ENCODE results near the gene SLC1A7.

The SLC1A7 gene

DNA sequence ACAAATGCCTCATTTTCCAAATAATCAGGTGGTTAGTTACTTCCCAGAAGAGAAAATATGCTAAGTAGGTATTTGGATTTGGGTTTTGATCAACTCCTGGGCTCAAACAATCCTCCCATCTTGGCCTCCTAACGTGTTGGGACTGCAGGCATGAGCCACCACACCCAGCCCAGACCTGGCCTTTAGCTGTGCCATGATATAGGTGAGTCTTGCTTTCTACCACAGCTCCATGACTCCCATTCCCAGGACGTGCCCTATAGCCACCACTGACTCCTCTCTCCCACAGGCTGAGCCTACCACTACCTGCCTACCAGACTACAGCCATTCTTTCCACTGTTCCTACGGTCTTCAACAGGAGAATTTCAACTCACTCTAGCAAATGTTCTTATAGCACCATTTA, 1.8 kb upstream of the SLC1A7 start:
- no peaks in the 10 kb centered on the region for H3K36me3 ChIP-seq (ENCODE audit: control insufficient read depth, insufficient read depth, low read length)
- H3K4me1 ChIP-seq (ENCODE audit: control insufficient read depth, insufficient read depth, low read length, poor library complexity, severe bottlenecking): peaks cover 20% of the 10 kb centered on the region
- 67 to 80% methylated on average over 2 to 3 of the region's 3 CpGs for WGBS, 2 experiments (ENCODE audit: insufficient coverage in 2 of 2)
- no peaks in the 10 kb centered on the region for H3K9me3 ChIP-seq (ENCODE audit: control insufficient read depth, low read length)
- no peak overlapping the region for H3K4me3 ChIP-seq (ENCODE audit: extremely low read depth, insufficient read depth, low read length, poor library complexity, severe bottlenecking)
- no peak overlapping the region for H3K27ac ChIP-seq (ENCODE audit: low read depth, low read length, severe bottlenecking)

DNA sequence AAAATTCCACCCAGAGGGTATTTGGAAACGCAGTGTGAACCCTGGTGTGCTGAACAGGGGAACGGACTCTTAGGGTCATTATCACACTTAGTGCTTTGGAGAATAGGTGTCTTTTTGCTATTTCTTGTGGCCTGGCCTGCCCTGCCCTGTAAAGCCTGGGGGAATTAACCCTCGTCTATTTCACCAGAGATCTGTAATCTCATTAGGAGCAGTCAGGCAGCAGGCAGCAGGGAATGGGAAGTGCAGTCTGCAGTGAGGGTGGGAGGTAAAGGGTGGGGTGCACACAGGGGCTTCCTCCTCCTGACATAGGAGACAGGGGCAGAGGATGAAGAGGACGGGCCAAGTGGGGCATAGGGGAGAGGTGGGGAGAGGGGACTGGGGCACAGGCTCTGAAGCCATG, 1.1 kb upstream of the SLC1A7 start:
- 92% methylated on average over 3 of the region's 4 CpGs; no CpG with 5 or more reads in 1 of the 2 experiments for WGBS, 2 experiments (ENCODE audit: insufficient coverage in 2 of 2)
- no peak overlapping the region for H3K27ac ChIP-seq (ENCODE audit: low read depth, low read length, severe bottlenecking)
- no peaks in the 10 kb centered on the region for H3K9me3 ChIP-seq (ENCODE audit: control insufficient read depth, low read length)
- peaks cover 20% of the 10 kb centered on the region for H3K4me1 ChIP-seq (ENCODE audit: control insufficient read depth, insufficient read depth, low read length, poor library complexity, severe bottlenecking)
- no peaks in the 10 kb centered on the region for H3K36me3 ChIP-seq (ENCODE audit: control insufficient read depth, insufficient read depth, low read length)
- no peak overlapping the region for H3K4me3 ChIP-seq (ENCODE audit: extremely low read depth, insufficient read depth, low read length, poor library complexity, severe bottlenecking)

DNA sequence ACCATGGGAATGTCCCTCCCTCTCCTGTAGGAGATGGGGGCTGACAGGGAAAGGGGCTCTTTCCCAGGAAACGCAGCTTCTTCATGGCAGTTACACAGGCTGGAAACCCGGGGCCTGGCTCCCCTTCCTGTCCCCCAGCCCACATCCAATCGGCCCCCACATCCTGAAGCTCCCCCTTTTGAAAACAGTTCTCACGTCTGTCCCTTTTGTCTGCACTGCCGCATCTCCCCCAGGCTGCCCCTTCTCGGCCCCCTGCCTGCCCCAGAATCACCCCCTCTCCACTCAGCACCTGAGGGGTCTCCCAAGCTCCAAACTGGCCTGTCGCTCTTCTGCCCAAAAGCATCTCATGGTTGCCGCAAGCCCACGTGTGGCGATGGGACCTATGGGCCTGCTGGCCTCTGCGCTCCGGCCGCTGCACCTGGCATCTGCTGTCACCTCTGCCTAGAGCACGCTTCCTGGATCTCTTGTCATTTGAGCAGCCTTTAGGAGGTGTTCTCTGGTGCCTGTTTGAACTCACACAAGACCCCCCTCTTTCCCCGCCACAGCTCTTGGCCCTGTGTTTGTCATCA, 867 bp downstream of the SLC1A7 start:
- WGBS, 2 experiments (ENCODE audit: insufficient coverage in 2 of 2): 89 to 90% methylated on average over 10 to 11 of the region's 15 CpGs
- H3K9me3 ChIP-seq (ENCODE audit: control insufficient read depth, low read length): peaks cover 8% of the 10 kb centered on the region

GRCh38 chr1:53140451-53140850, 2.0 kb downstream of the SLC1A7 start:
- H3K9me3 ChIP-seq (ENCODE audit: control insufficient read depth, low read length): peaks cover 8% of the 10 kb centered on the region
- no peak overlapping the region for H3K4me3 ChIP-seq (ENCODE audit: extremely low read depth, insufficient read depth, low read length, poor library complexity, severe bottlenecking)
- peaks cover 4% of the 10 kb centered on the region for H3K4me1 ChIP-seq (ENCODE audit: control insufficient read depth, insufficient read depth, low read length, poor library complexity, severe bottlenecking)
- H3K36me3 ChIP-seq (ENCODE audit: control insufficient read depth, insufficient read depth, low read length): no peaks in the 10 kb centered on the region
- WGBS, 2 experiments (ENCODE audit: insufficient coverage in 2 of 2): no CpG with 5 or more reads among the region's 3 CpGs
- no peak overlapping the region for H3K27ac ChIP-seq (ENCODE audit: low read depth, low read length, severe bottlenecking)

More for the DNA sequence above, 867 bp downstream of the SLC1A7 start:
- no peak overlapping the region for H3K4me3 ChIP-seq (ENCODE audit: extremely low read depth, insufficient read depth, low read length, poor library complexity, severe bottlenecking)
- H3K27ac ChIP-seq (ENCODE audit: low read depth, low read length, severe bottlenecking): no peak overlapping the region
- peaks cover 12% of the 10 kb centered on the region for H3K4me1 ChIP-seq (ENCODE audit: control insufficient read depth, insufficient read depth, low read length, poor library complexity, severe bottlenecking)
- H3K36me3 ChIP-seq (ENCODE audit: control insufficient read depth, insufficient read depth, low read length): no peaks in the 10 kb centered on the region

DNA sequence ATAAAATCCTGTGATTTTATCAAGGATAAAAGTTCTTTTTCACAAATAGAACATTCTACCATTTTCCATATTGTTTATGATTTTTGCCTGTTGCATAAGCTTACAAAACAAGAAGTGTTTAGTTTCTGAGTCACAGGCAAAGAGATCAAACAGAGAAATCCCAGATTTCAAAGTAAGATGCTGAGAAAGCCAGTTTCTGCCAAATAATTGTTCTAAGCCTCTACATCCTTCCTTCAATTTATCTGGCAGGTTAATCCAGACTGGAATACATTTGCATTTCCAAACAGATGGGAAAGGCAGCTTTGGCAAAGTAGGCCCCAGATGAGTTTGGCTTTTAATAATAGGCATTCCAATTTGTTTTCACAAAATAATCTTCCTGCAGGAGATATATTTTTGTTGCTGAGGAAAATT, 2.5 kb downstream of the SLC1A7 start:
- H3K4me3 ChIP-seq (ENCODE audit: extremely low read depth, insufficient read depth, low read length, poor library complexity, severe bottlenecking): no peak overlapping the region
- H3K27ac ChIP-seq (ENCODE audit: low read depth, low read length, severe bottlenecking): no peak overlapping the region
- H3K9me3 ChIP-seq (ENCODE audit: control insufficient read depth, low read length): peaks cover 8% of the 10 kb centered on the region
- H3K4me1 ChIP-seq (ENCODE audit: control insufficient read depth, insufficient read depth, low read length, poor library complexity, severe bottlenecking): no peaks in the 10 kb centered on the region
- no peaks in the 10 kb centered on the region for H3K36me3 ChIP-seq (ENCODE audit: control insufficient read depth, insufficient read depth, low read length)

DNA sequence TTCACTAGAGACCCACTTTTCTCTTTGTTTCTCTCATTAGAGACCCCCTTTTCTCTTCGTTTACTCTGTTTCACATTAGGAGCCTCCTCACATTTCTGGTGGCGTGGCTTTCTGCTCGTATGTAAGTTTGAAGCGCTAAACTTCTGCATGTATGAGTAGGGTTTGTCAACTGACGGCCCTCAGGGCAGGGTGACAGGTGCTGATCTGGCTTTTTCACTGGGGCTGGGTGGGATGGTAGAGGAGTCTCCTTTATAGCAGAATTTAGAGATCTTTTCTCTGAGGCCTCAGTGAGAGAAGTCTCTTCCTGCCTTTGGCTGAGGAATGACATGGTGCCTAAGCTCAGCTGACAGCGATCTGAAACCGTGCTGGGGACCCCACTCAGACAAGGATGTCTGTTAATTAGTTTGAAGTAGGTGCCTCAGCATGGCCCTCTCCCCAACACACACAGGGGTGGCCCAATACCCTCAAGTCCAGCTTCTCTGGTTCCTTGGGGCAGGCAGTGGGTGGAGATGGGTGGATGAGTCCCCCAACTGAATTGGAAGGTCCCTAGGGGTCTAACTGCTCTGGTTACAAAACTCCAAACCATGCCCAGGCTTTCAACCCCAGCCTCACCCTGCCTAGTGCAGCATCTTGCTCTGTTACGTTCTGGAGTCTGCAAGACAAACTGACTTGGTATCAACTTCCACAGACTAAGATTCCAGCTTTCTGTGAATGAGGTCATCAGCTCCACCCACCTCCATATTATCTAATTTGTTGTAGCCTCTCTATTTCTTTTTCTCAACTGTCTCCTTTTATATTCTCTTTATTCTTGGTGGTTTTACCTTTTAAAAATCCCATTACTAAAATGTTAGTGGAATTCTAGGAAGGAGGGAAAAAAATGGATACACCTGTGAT, 3.2 kb downstream of the SLC1A7 start:
- H3K27ac ChIP-seq (ENCODE audit: low read depth, low read length, severe bottlenecking): no peak overlapping the region
- H3K36me3 ChIP-seq (ENCODE audit: control insufficient read depth, insufficient read depth, low read length): no peaks in the 10 kb centered on the region
- WGBS, 2 experiments (ENCODE audit: insufficient coverage in 2 of 2): 85 to 89% methylated on average over 4 to 6 of the region's 8 CpGs
- H3K4me3 ChIP-seq (ENCODE audit: extremely low read depth, insufficient read depth, low read length, poor library complexity, severe bottlenecking): no peak overlapping the region
- peaks cover 8% of the 10 kb centered on the region for H3K9me3 ChIP-seq (ENCODE audit: control insufficient read depth, low read length)
- H3K4me1 ChIP-seq (ENCODE audit: control insufficient read depth, insufficient read depth, low read length, poor library complexity, severe bottlenecking): no peaks in the 10 kb centered on the region

DNA sequence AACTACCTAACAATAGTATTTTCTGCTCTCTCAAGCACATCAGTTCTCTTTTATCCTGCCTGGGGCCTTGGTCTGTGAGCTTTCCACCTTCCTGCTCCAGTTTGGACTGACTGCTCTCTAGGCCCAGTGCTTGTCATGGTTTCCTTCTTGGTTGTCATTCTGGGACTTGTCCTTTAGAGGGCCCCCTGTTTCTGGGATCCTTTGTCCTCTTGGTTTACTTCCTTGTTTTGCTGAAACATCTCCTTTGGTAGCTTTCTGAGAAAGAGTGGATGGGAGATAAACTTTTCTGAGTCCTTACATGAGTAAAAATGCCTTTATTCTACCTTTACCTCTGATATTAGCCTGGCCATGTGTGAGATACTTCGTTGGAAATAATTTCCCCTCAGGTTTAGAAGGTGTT, 4.7 kb downstream of the SLC1A7 start:
- Histone ChIP-seq H3K9me3 (ENCODE audit: control insufficient read depth, low read length) (peaks cover 8% of the 10 kb centered on the region), H3K4me3 (ENCODE audit: extremely low read depth, insufficient read depth, low read length, poor library complexity, severe bottlenecking) (no peak overlapping the region), H3K4me1 (ENCODE audit: control insufficient read depth, insufficient read depth, low read length, poor library complexity, severe bottlenecking) (no peaks in the 10 kb centered on the region), H3K36me3 (ENCODE audit: control insufficient read depth, insufficient read depth, low read length) (no peaks in the 10 kb centered on the region), H3K27ac (ENCODE audit: low read depth, low read length, severe bottlenecking) (no peak overlapping the region)
- WGBS, 2 experiments (ENCODE audit: insufficient coverage in 2 of 2): 86% methylated on average over 1 of the region's 1 CpG; no CpG with 5 or more reads in 1 of the 2 experiments

GRCh38 chr1:53135735-53136114, 6.7 kb downstream of the SLC1A7 start:
- Histone ChIP-seq H3K4me1 (ENCODE audit: control insufficient read depth, insufficient read depth, low read length, poor library complexity, severe bottlenecking) (no peaks in the 10 kb centered on the region), H3K9me3 (ENCODE audit: control insufficient read depth, low read length) (peaks cover 8% of the 10 kb centered on the region), H3K27ac (ENCODE audit: low read depth, low read length, severe bottlenecking) (no peak overlapping the region), H3K36me3 (ENCODE audit: control insufficient read depth, insufficient read depth, low read length) (no peaks in the 10 kb centered on the region), H3K4me3 (ENCODE audit: extremely low read depth, insufficient read depth, low read length, poor library complexity, severe bottlenecking) (no peak overlapping the region)
- 71% methylated on average over 1 of the region's 4 CpGs; no CpG with 5 or more reads in 1 of the 2 experiments for WGBS, 2 experiments (ENCODE audit: insufficient coverage in 2 of 2)

DNA sequence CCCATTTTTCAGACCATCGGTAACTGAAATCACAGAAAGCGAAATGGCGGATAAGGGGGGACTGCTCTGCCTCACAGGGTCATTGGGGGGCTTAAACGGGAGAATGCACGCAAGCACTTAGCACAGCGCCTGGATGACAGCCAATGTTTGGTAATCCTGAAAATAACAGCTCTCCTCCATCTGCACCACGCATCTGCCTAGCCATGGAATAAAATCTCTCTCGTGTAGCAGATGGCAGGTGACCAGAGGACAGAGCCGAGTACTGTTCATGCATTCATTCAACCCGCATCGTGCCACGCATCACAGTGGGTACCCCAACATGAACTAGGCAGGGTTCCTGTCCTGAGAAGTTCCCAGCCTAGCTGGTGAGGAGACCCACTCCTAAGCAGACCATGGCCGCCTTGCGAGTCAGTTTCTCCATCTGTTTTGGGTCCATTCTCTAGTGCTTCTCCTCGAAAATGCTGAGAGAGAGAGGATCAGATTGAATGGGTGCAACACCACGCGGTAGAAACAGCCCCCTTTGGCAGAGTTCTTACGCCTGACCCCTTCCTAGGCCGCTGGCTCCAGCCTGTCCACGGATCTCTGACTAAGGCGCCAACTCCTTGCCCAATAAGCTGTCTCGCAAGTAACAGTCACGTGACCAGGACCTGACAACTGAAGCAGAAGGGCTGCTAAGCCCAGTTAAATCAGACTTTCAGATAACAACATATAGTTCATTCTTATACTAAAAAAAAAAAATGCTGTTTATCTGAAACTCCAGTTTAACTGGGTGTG, 7.3 kb downstream of the SLC1A7 start:
- Histone ChIP-seq H3K36me3 (ENCODE audit: control insufficient read depth, insufficient read depth, low read length) (no peaks in the 10 kb centered on the region), H3K27ac (ENCODE audit: low read depth, low read length, severe bottlenecking) (no peak overlapping the region), H3K9me3 (ENCODE audit: control insufficient read depth, low read length) (peaks cover 8% of the 10 kb centered on the region), H3K4me1 (ENCODE audit: control insufficient read depth, insufficient read depth, low read length, poor library complexity, severe bottlenecking) (no peaks in the 10 kb centered on the region), H3K4me3 (ENCODE audit: extremely low read depth, insufficient read depth, low read length, poor library complexity, severe bottlenecking) (no peak overlapping the region)
- WGBS, 2 experiments (ENCODE audit: insufficient coverage in 2 of 2): 94 to 95% methylated on average over 21 of the region's 23 CpGs

GRCh38 chr1:53134042-53134485, 8.4 kb downstream of the SLC1A7 start:
- H3K27ac ChIP-seq (ENCODE audit: low read depth, low read length, severe bottlenecking): no peak overlapping the region
- 96 to 100% methylated on average over 3 to 5 of the region's 7 CpGs for WGBS, 2 experiments (ENCODE audit: insufficient coverage in 2 of 2)
- no peak overlapping the region for H3K4me3 ChIP-seq (ENCODE audit: extremely low read depth, insufficient read depth, low read length, poor library complexity, severe bottlenecking)
- H3K36me3 ChIP-seq (ENCODE audit: control insufficient read depth, insufficient read depth, low read length): no peaks in the 10 kb centered on the region
- H3K4me1 ChIP-seq (ENCODE audit: control insufficient read depth, insufficient read depth, low read length, poor library complexity, severe bottlenecking): no peaks in the 10 kb centered on the region
- H3K9me3 ChIP-seq (ENCODE audit: control insufficient read depth, low read length): peaks cover 8% of the 10 kb centered on the region
